GM19468 (cell line): Measurements from ENCODE around the gene GNG4.
"Not testable (repeated sequence)": the region's sequence is repeated elsewhere in the genome, so short reads cannot be mapped to it uniquely, and the experiment has no call there.

ENCODE experiments used
- ATAC-seq: cut with Tn5 transposase; IDR thresholded peaks from one replicate; pipeline ENCODE4 v1.9.1; 2021; ENCODE audit warnings: mild to moderate bottlenecking, moderate library complexity, moderate number of reproducible peaks; ENCODE audit not compliant: unreplicated experiment; ENCODE audit errors: extremely low read depth

GNG4 gene

DNA sequence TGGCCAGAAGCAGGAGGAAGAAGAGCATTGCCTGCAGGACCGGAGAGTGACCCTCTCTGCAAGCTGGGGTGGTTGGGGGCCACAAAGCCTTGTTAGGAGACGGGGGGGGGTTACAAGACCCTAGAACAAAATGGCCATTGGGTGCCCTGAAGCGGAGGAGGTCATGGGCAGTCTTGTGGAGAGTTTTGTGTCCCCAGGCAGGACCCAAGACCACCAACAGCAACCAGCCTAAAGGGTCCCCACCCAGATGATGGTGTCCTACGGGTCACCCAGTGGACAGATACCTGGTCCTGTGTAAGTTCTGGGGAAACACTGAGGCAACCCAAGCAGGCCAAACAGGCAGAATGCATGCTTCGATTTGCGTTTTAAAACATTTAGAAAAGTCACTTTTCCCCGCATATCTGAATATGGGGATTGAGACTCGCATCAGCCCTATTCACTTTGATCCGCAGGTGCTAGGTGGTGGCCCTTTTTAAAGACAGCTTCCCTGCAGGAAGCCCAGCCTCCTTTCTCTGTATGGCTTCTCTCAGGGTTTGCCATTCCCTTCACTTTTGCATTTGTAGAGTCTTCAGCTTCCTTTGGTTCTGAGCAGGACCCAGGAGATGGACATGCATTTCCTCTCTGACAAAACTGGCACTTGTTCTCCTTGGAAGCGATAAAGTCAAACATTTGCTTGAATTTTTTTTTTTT is 21.1 kb downstream of the GNG4 start:
- no peak for ATAC-seq

DNA sequence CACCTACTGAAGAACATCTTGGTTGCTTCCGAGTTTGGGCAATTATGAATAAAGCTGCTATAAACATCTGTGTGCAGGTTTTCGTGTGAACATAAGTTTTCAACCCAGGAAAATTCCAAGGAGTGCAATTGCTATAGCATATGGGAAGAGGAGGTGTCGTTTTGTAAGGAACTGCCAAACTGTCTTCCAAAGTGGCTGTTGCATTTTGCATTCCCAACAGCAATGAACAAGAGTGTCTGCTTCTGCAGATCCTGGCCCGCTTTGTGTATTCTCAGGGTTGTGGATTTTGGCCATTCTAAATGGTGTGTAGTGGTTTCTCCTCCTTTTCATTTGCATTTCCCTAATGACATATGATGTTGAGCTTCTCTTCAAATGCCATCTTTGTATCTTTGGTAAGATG is 23.8 kb downstream of the GNG4 start:
- ATAC-seq, result no peak

DNA sequence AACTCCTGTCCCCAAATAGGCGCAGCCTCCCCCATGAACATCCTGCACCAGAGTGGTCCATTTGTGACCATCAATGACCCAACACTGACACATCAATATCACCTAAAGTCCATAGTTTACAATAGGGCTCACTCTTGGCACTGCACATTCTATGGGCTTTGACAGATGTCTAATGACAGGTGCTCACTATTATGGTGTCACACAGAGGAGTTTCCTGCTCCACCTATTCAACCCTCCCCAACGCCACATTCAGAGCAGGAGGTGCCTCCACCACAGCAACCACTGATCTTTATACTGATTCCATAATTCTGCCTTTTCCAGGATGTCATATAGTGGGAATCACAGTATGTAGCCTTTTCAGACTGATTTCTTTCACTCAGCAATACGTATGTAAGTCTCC is 24.2 kb downstream of the GNG4 start:
- no peak for ATAC-seq

DNA sequence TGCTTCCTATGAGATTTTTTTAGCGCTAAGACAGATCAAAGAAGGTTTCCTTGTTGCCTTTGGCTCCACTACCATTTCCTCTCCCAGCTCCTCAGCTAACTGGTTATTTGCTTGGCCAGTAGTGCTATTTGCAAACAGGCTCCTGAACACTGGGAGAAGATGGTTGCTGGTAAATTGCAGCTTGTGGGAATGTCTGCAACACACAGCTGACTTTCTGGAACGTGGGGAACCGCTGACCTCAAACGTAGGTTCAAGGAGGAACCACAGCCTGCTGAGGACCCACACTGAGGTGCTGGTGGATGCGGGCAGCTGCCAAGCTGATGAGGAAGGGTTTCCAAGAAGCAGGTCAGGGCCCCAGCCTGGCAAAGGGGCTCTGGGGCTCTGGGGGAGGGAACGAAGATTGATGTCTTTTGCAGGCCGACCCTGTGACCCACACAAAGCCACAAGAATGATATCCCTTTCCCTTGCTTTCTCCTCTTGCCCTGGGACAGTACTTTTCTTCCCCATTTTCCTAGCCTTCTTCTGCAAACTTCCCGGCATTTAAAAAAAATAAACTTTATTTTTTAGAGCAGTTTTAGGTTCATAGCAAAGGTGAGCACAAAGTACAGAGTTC is 24.8 kb downstream of the GNG4 start:
- ATAC-seq, result no peak

DNA sequence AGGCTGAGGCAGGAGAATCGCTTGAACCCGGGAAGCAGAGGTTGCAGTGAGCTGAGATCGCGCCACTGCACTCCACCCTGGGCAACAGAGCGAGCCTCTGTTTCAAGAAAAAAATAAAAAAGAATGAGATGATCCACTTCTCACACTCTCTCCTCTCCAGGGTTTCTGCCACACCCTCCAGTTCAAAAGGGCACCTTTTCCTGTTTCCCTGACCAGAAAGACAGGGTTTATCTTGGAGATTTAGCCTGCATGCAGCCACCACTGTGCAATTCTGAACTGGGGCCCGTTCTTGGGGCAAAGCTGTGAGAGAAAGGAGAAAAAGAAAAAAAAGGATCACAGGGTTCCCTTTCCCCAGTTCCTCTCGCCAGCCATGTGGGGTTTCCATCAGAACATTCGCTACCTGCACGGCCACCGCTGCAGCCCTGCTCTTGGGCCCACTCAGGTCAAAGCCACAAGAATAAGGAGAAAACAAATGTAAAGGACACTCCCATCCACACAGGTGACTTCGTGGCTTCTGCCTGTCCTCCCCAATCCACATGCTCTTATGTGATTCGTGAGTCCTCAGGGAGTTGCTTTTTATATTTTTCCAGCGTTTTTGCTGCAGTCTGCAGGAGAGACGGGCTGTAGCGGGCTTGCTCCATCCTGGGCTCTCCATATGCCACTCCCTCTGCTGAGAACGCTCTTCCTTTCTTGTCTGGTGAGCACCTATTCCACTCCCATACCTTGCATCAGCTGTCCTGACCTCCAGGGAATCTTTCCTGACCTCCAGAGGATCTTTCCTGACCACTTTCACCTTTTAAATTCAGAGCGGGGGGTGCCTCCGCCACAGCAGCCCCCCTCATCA is 26.4 kb downstream of the GNG4 start:
- no peak for ATAC-seq

DNA sequence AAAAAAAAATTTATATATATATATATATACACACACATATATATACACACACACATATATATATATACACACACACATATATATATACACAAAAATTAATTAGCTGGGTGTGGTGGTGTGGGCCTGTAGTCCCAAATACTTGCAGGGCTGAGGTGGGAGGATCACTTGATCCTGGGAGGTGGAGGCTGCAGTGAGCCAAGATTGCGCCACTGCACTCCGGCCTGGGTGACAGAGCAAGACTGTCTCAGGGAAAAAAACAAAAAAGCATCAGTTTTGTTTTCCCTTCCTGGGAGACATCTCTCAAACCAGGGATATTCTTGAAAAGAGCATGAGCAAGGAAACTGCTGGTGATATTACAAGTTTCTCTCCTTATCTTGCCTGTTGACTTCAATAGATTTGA is 30.4 kb downstream of the GNG4 start:
- ATAC-seq, result not testable (repeated sequence)

DNA sequence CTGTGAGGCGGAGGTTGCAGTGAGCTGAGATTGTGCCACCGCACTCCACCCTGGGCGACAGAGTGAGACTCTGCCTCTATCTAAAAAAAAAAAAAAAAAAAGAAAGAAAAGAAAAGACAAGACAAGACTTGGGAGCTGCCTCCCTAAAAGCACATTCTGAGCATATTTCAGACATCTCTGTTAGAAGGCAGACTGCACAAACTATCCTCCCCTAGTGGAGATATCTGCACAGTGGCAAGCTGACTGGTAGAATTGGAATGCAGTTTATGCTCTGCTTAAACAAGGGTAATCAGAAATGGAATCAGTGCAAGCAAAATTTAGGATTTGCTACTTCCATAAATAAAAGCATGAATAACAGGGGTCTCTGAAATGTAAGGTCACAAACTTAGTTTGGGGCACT is 31.8 kb downstream of the GNG4 start:
- ATAC-seq, result no peak

DNA sequence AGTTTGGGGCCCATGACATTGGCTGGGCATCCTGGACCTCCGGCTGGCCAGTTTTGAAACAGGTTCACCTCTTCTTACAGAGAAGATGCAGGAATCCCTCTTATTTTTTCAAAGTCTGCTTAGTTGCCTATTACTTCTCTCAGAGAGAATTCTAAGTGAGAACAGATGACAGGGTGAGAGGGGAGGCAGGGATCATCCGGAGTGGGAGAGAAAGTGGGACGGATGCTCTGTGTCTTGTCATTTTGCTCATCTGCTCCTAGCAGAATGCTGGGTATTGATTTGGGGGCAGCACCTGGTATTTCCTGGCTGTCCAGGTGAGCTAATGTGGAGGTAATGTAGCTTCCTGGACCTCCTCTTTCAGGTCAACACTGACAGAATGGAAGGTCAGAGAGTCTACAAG is 32.4 kb downstream of the GNG4 start:
- ATAC-seq, result no peak

DNA sequence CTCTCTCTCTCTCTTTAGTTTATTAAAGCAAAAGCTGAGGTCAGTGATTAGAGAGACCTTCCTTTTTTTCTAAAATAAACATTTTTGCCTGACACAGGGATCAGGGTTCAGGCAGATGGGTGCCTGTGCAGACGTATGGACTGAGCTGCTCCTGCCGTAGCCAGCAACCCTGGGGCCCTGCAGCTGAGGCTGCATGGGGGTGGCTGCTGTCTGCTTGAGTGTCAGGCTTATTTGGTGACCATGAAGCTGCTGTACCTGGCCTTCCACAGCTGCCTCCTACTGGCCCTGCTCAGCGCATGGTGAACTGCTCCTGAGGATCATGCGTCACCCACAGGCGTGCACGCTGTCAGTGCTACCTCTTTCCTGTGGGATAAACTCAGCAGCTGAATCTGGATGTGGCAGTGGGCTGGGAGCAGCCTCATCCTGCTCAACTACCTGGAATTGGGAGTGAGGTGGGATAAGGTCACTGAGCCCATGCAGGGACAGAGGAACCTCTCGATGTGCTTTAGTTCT is 35.1 kb downstream of the GNG4 start:
- no peak for ATAC-seq

DNA sequence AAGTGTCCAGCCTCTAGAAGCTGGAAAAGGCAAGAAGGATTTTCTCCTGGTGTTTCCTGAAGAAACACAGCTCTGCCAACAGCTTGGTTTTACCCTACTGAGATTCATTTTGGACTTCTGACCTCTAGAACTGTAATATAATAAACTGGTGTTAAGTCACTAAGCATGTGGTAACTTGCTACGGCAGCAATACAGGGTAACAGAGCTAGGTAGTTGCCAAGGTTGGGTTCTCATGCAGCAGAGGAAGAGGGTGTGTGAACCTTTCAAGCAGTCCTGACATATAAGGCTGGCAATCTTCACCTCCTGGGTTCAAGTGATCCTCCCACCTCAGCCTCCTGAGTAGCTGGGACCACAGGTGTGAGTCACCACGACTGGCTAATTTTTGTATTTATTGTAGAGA is 36.0 kb downstream of the GNG4 start:
- ATAC-seq, result no peak

DNA sequence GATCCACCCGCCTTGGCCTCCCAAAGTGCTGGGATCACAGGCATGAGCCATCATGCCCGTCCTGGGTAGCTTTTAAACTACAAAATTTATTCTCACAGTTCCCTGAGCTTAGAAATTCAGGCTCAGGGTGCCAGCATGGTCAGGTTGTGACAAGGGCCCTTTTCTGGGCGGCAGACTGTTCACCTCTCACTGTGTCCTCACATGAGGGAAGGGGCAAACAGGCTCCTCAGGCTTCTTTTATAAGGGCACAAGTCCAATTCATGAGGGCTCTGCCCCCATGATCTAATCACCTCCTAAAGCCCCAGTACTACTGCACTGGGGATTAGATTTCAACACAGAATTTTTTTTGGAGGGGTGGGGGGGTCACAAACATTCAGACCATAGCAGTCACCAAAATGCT is 36.8 kb downstream of the GNG4 start:
- no peak for ATAC-seq

DNA sequence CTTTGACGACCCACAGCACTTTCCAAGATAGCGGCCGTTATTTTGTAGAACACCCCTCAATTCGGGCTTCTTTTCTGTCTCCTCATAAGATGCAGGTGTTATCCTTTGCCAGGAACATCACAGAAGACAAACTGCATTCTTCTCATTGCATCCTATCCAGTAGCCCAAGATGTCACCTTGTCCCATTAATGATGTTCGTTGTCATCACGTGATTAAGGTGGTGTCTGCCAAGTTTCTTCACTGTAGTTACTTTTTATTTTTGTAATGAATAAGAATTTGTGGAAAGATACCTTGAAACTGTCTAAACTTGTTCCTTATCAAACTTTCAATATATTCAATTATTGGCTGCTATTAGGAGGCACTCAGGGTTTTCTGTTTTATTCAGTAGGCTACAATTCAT is 39.4 kb downstream of the GNG4 start:
- no peak for ATAC-seq

DNA sequence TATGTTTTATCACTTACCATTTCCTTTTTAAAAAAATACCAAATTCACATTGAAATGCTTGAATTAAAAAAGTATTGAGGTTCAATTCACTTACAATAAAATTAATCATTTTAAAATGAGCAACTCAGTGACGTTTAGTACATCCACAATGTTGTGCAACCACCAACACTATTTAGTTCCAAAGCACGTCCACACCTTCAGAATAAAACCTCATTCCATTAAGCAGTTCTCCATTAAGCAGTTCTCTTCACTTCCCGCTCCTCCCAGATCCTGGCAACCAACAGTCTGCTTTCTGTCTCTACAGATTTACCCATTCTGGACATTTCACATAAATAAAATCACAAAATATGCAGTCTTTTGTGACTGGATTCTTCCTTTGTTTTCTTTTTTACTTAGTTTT is 41.3 kb downstream of the GNG4 start:
- no peak for ATAC-seq

DNA sequence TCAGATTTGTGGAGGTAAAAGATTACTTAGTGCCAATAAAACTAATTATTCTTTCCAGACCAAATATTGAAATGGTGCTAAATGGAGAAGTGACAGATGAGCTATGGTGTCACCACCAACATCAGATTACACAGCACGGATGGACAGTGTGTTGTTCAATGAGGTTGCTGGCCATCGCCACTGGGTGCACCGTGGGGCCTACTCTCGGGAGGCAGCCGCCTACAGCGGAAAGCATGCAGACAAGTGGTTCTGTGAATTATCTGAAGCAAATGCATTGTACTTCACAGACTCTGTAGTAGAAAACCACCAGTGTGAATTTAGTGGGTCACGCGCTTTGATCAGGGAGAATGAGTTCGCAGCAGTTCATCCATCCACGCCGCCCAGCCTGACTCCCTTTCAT is 42.3 kb downstream of the GNG4 start:
- ATAC-seq, result no peak

DNA sequence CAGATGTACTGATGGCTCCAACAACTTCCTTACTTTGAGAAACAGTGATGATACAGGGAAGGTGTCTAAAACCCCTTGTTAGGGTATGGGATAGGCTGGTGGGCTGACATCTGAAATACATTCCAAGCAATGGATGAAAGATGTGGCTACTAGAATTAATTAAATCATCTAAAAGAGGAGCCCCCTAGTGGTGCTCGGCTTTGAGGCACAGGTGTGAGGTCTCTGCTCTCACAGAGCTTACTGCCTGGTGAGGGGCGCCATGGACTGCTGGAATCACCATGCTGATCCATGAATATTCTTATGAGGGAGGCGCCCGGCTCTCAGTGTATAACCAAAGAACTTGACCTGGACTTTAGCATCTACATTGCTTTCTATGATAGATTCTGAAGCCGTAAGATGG is 48.5 kb downstream of the GNG4 start:
- ATAC-seq, result no peak

DNA sequence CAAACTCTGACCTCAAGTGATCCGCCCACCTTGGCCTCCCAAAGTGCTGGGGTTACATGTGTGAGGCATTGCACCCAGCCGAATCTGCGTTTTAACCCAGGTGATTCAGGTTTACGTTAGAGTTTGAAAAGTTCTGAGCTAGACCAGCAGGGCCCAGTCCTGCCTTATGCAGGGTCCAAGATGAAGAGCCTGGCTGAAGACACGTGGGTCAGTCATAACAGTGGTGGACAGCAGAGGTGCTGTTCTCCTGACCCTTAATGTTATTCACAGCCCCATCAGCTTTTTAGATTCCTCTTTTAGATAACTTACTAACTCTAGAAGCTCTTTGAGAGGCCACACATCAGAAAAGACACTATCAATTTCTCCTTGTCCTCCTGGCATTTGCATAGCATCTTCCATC is 50.0 kb downstream of the GNG4 start:
- no peak for ATAC-seq

DNA sequence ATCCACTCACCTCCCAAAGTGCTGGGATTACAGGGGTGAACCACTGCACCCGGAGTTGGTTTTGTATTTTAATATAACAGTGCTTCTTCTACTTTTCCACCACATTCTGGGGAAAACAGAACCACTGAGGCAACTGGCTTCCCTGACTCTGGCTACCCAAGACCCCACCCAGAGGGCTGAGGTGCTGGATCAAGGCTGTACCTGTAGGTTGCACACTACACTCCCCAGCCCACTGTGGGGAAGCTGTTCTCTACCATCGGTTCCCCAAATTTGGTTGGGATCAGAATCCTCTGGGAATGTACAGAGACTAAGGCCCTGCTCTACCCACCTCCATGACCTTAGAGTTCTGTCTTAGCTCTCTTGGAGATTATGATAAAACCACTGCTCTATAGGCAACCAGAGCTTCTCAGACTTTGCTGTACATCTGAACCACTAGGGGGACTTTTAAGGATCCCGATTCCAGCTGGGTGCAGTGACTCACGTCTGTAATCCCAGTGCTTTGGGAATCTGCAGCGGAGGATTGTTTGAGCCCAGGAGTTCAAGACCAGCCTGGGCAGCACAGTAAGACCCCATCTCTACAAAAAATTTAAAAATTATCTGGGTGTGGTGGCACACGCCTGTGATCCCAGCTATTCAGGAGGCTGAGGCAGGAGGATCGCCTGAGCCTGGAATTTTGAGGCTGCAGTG is 51.6 kb downstream of the GNG4 start:
- ATAC-seq, result no peak

DNA sequence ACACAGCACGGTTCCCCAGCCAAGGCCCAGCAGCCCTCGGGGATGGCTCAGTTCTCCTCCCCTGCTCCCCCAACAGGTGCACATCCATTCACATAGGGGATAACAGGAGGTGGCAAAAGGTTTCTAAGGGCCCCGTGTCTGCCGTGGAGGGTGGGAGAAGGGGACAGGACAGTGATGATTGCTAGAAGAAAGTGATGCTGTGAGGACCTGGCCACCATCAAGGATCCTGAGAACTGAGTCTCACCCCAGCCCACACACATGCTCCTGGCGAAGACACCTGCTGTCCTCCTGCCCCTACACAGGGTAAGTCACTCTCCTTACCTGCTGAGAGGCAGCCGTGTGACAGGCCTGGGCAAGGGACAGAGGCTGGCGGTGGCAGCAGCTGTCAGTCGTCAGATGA is 54.5 kb downstream of the GNG4 start:
- ATAC-seq, result no peak

DNA sequence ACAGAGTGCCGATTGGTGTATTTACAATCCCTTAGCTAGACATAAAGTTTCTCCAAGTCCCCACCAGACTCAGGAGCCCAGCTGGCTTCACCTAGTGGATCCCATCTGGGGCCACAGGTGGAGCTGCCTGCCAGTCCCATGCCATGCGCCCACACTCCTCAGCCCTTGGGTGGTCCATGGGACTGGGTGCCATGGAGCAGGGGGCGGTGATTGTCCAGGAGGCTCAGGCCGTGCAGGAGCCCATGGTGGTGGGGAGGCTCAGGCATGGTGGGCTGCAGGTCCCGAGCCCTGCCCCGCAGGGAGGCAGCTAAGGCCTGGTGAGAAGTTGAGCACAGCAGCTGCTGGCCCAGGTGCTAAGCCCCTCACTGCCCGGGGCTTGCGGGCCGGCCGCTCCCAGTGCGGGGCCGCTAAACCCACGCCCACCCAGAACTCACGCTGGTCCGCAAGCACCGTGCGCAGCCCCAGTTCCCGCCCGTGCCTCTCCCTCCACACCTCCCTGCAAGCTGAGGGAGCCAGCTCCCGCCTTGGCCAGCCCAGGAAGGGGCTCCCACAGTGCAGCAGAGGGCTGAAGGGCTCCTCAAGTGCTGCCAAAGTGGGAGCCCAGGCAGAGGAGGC is 55.2 kb downstream of the GNG4 start:
- ATAC-seq, result not testable (repeated sequence)

DNA sequence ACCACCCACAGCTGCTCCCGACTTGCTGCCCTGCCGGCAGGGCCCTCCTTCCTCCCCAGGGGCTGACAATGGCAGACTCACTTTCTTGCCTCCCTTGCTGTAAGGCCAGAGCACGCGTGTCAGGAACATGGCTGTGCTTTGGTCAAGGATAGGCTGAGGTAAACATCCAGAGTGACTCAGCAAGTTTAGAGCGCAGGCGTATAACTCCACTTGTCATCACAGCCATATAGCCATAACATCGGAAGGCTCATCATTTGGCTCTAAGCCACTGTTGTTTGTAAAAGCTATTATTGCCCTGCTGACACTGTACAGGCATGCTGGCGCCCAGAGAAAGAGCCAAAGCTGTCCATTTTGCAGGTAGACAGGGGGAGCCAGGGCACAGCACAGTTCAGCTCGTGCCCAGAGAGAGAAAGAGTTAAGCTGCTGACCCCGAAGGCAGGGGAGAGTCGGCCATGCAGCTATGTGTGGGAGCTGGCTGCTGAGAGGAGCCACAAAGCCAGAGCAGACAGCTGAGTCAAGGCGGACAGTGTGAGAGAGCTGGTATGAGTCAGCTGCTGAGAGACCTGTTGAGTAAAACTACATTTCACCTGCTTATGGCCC is 60.6 kb downstream of the GNG4 start:
- ATAC-seq, result no peak
